ENCODE data around the gene MSH4.

The MSH4 gene

GRCh38 chr1:75870951-75871350 lies 74.3 kb downstream of the MSH4 start:
- TF ChIP-seq EZH2phosphoT487 (IDR thresholded peaks at IDR 0.05; ENCODE audit: borderline replicate concordance) (no peak), CTCF (conservative IDR thresholded peaks at IDR 0.05; ENCODE audit: low read length) (no peak)
- H3K4me1 ChIP-seq (ENCODE audit: insufficient read depth, low read length, poor library complexity, severe bottlenecking): no peaks in the 10 kb centered on the region
- no peaks in the 10 kb centered on the region for H3K9me2 ChIP-seq (replicated peaks; ENCODE audit: low read depth, low read length)
- H3K36me3 ChIP-seq (ENCODE audit: insufficient read depth, low read length): no peaks in the 10 kb centered on the region
- no peak overlapping the region for H3K4me2 ChIP-seq (ENCODE audit: low read depth, low read length, poor library complexity, severe bottlenecking)
- H2AFZ ChIP-seq (ENCODE audit: low read length): no peak overlapping the region
- H3K27me3 ChIP-seq (ENCODE audit: insufficient read depth, low read length, poor library complexity, severe bottlenecking): no peaks in the 10 kb centered on the region
- H3K9me3 ChIP-seq (ENCODE audit: insufficient read depth, low read depth, low read length): no peaks in the 10 kb centered on the region
- H3K79me2 ChIP-seq (ENCODE audit: insufficient read depth, low read length): no peaks in the 10 kb centered on the region
- H3K9ac ChIP-seq (ENCODE audit: low read depth, low read length, poor library complexity, severe bottlenecking): no peak overlapping the region
- H3K4me3 ChIP-seq (ENCODE audit: low read length, poor library complexity, severe bottlenecking): no peak overlapping the region
- H3F3A ChIP-seq (ENCODE audit: low read depth): no peaks in the 10 kb centered on the region
- H4K20me1 ChIP-seq (ENCODE audit: insufficient read depth, low read length, poor library complexity, severe bottlenecking): no peaks in the 10 kb centered on the region

GRCh38 chr1:75879985-75880384 lies 83.3 kb downstream of the MSH4 start:
- Histone ChIP-seq H4K20me1 (ENCODE audit: insufficient read depth, low read length, poor library complexity, severe bottlenecking) (no peaks in the 10 kb centered on the region), H2AFZ (ENCODE audit: low read length) (no peak overlapping the region), H3K36me3 (ENCODE audit: insufficient read depth, low read length) (no peaks in the 10 kb centered on the region), H3K9me3 (ENCODE audit: insufficient read depth, low read depth, low read length) (no peaks in the 10 kb centered on the region), H3K4me1 (ENCODE audit: insufficient read depth, low read length, poor library complexity, severe bottlenecking) (no peaks in the 10 kb centered on the region), H3K9me2 (replicated peaks; ENCODE audit: low read depth, low read length) (no peaks in the 10 kb centered on the region), H3K27me3 (ENCODE audit: insufficient read depth, low read length, poor library complexity, severe bottlenecking) (no peaks in the 10 kb centered on the region), H3K9ac (ENCODE audit: low read depth, low read length, poor library complexity, severe bottlenecking) (no peak overlapping the region), H3K4me2 (ENCODE audit: low read depth, low read length, poor library complexity, severe bottlenecking) (no peak overlapping the region), H3K79me2 (ENCODE audit: insufficient read depth, low read length) (no peaks in the 10 kb centered on the region), H3K4me3 (ENCODE audit: low read length, poor library complexity, severe bottlenecking) (no peak overlapping the region), H3F3A (ENCODE audit: low read depth) (no peaks in the 10 kb centered on the region)
- TF ChIP-seq CTCF (conservative IDR thresholded peaks at IDR 0.05; ENCODE audit: low read length): no peak
- TF ChIP-seq EZH2phosphoT487 (IDR thresholded peaks at IDR 0.05; ENCODE audit: borderline replicate concordance): no peak

- H3K4me3 ChIP-seq (ENCODE audit: low read length, poor library complexity, severe bottlenecking): no peak overlapping the region
- H3K9me2 ChIP-seq (replicated peaks; ENCODE audit: low read depth, low read length): no peaks in the 10 kb centered on the region
- H3K4me1 ChIP-seq (ENCODE audit: insufficient read depth, low read length, poor library complexity, severe bottlenecking): no peaks in the 10 kb centered on the region
- H3F3A ChIP-seq (ENCODE audit: low read depth): no peaks in the 10 kb centered on the region
- no peaks in the 10 kb centered on the region for H3K79me2 ChIP-seq (ENCODE audit: insufficient read depth, low read length)
- H3K9me3 ChIP-seq (ENCODE audit: insufficient read depth, low read depth, low read length): no peaks in the 10 kb centered on the region
- H3K9ac ChIP-seq (ENCODE audit: low read depth, low read length, poor library complexity, severe bottlenecking): no peak overlapping the region
- no peak overlapping the region for H3K4me2 ChIP-seq (ENCODE audit: low read depth, low read length, poor library complexity, severe bottlenecking)
- H3K36me3 ChIP-seq (ENCODE audit: insufficient read depth, low read length): no peaks in the 10 kb centered on the region
- no peak for TF ChIP-seq CTCF (conservative IDR thresholded peaks at IDR 0.05; ENCODE audit: low read length)
- TF ChIP-seq EZH2phosphoT487 (IDR thresholded peaks at IDR 0.05; ENCODE audit: borderline replicate concordance): no peak
- no peak overlapping the region for H2AFZ ChIP-seq (ENCODE audit: low read length)
- no peaks in the 10 kb centered on the region for H3K27me3 ChIP-seq (ENCODE audit: insufficient read depth, low read length, poor library complexity, severe bottlenecking)
- H4K20me1 ChIP-seq (ENCODE audit: insufficient read depth, low read length, poor library complexity, severe bottlenecking): no peaks in the 10 kb centered on the region
These were observed 87.8 kb downstream of the MSH4 start for GRCh38 chr1:75884437-75884836.

All from Loucy (cell line).